SK-N-SH treated with all-trans-retinoic acid at 6 μM for 48 hours (cell line): ENCODE data around the gene EXD3.

Source experiments
- CREB5 ChIP-seq: fragments of 250-450 bp; sonication (Bioruptor Pico); IDR thresholded peaks from 2 replicates; pipeline ENCODE4 v1.5.1; 2020; ENCODE audit warnings: low read depth, mild to moderate bottlenecking, moderate library complexity
- CSDC2 ChIP-seq: fragments of 250-450 bp; sonication (Bioruptor Pico); IDR thresholded peaks from 2 replicates; pipeline ENCODE4 v1.5.0; 2020; ENCODE audit warnings: mild to moderate bottlenecking, moderate library complexity
- GLIS3 ChIP-seq: fragments of 250-450 bp; sonication (Bioruptor Pico); IDR thresholded peaks from 2 replicates; pipeline ENCODE4 v1.5.0; 2020; ENCODE audit warnings: mild to moderate bottlenecking, moderate library complexity
- PATZ1 ChIP-seq: fragments of 250-450 bp; sonication (Bioruptor Pico); IDR thresholded peaks from 2 replicates; pipeline ENCODE4 v1.8.0; 2020; ENCODE audit warnings: mild to moderate bottlenecking, moderate library complexity, borderline replicate concordance
- ZNF565 ChIP-seq: fragments of 450-650 bp; formaldehyde crosslinking; conservative IDR thresholded peaks from 2 replicates; pipeline ENCODE4 v1.5.0; 2020; ENCODE audit warnings: low read depth, mild to moderate bottlenecking, moderate library complexity

GRCh38 chr9:137305060-137305797 is 117.7 kb downstream of the EXD3 start:
- TF ChIP-seq GLIS3 (no peak), PATZ1 (no peak), CSDC2 (CRISPR knock-in tag) (no peak), ZNF565 (no peak), CREB5 (no peak)
